Neural crest cell (in vitro differentiated cells): Measurements from ENCODE around the gene GABRR2. TPM values are rescaled to one million over a fixed set of nuclear protein-coding genes. Genes with fewer than 3 reads are reported as not detected.
"Not testable (repeated sequence)": the region's sequence is repeated elsewhere in the genome, so short reads cannot be mapped to it uniquely, and the experiment has no call there.

Experiments
- DNase-seq: peaks from one replicate; pipeline ENCODE4 v3.0.0; 2021; ENCODE audit warnings: low read depth, mixed read lengths, low spot score
- H3K27ac Mint-ChIP-seq: one replicate; pipeline ENCODE4 v1.8.0; 2021; ENCODE audit warnings: mild to moderate bottlenecking, mixed read lengths; ENCODE audit not compliant: unreplicated experiment
- H3K27me3 Mint-ChIP-seq: 2 replicates; pipeline ENCODE4 v1.8.0; 2021; ENCODE audit warnings: low read depth, mild to moderate bottlenecking, mixed read lengths
- H3K36me3 Mint-ChIP-seq: 2 replicates; pipeline ENCODE4 v1.8.0; 2021; ENCODE audit warnings: low read depth, mild to moderate bottlenecking, mixed read lengths
- H3K4me1 Mint-ChIP-seq: 2 replicates; pipeline ENCODE4 v1.8.0; 2021; ENCODE audit warnings: mixed read lengths
- H3K4me3 Mint-ChIP-seq: one replicate; pipeline ENCODE4 v1.8.0; 2021; ENCODE audit warnings: mild to moderate bottlenecking, mixed read lengths
- H3K9me3 Mint-ChIP-seq: 2 replicates; pipeline ENCODE4 v1.8.0; 2021; ENCODE audit warnings: mixed read lengths
- CTCF ChIP-seq: fragments of 200-600 bp; sonication (generic); conservative IDR thresholded peaks from 2 replicates; pipeline ENCODE4 v1.5.0; 2021; ENCODE audit warnings: antibody characterized with exemption, mild to moderate bottlenecking
- total RNA-seq: library from RNA; stranded (reverse); gene quantifications from 2 replicates; pipeline ENCODE4 v1.2.1, GENCODE V29; 2021

Gene GABRR2
- total RNA-seq, 1 donor from 2014 or later, result 0.51 TPM

- peaks cover 8% of the 10 kb centered on the region for H3K4me1 Mint-ChIP-seq
- no peak overlapping the region for H3K4me3 Mint-ChIP-seq
- peaks cover 4% of the 10 kb centered on the region for H3K9me3 Mint-ChIP-seq
- H3K27ac Mint-ChIP-seq, result no peak overlapping the region
- TF ChIP-seq CTCF, result no peak
- H3K36me3 Mint-ChIP-seq, result peaks cover 8% of the 10 kb centered on the region
- H3K27me3 Mint-ChIP-seq, result no peaks in the 10 kb centered on the region
- DNase-seq, result no peak
Measured at GRCh38 chr6:89237158-89237557, 77.9 kb downstream of the GABRR2 start.

GRCh38 chr6:89233605-89234004, 81.5 kb downstream of the GABRR2 start:
- H3K27me3 Mint-ChIP-seq, H3K4me1 Mint-ChIP-seq: not testable (repeated sequence)

GRCh38 chr6:89222712-89223039, 92.4 kb downstream of the GABRR2 start:
- Mint-ChIP-seq H3K36me3 (peaks cover 3% of the 10 kb centered on the region), H3K27ac (no peak overlapping the region), H3K4me3 (no peak overlapping the region), H3K4me1 (peaks cover 2% of the 10 kb centered on the region), H3K27me3 (no peaks in the 10 kb centered on the region), H3K9me3 (peaks cover 4% of the 10 kb centered on the region)
- no peak for DNase-seq
- no peak for TF ChIP-seq CTCF

More at GRCh38 chr6:89233605-89234004, 81.5 kb downstream of the GABRR2 start:
- H3K9me3 Mint-ChIP-seq, H3K27ac Mint-ChIP-seq, DNase-seq, H3K4me3 Mint-ChIP-seq: not testable (repeated sequence)
- H3K36me3 Mint-ChIP-seq, result peaks cover 10% of the 10 kb centered on the region

GRCh38 chr6:89221971-89222711, 93.0 kb downstream of the GABRR2 start:
- peaks cover 7% of the 10 kb centered on the region for H3K4me1 Mint-ChIP-seq
- no peak overlapping the region for H3K4me3 Mint-ChIP-seq
- H3K9me3 Mint-ChIP-seq, result peaks cover 5% of the 10 kb centered on the region
- no peak for DNase-seq
- no peak overlapping the region for H3K27ac Mint-ChIP-seq
- H3K36me3 Mint-ChIP-seq, result peaks cover 3% of the 10 kb centered on the region
- no peak for TF ChIP-seq CTCF
- H3K27me3 Mint-ChIP-seq, result no peaks in the 10 kb centered on the region

- peaks cover 5% of the 10 kb centered on the region for H3K9me3 Mint-ChIP-seq
- no peak overlapping the region for H3K4me3 Mint-ChIP-seq
- DNase-seq, result no peak
Measured at GRCh38 chr6:89221129-89221528, 94.0 kb downstream of the GABRR2 start.

More at GRCh38 chr6:89221129-89221528, 94.0 kb downstream of the GABRR2 start:
- Mint-ChIP-seq H3K4me1 (peaks cover 7% of the 10 kb centered on the region), H3K27me3 (no peaks in the 10 kb centered on the region), H3K36me3 (peaks cover 3% of the 10 kb centered on the region), H3K27ac (no peak overlapping the region)
- no peak for TF ChIP-seq CTCF
